ENCODE data around the gene SNX14. TPM values are rescaled to one million over a fixed set of nuclear protein-coding genes. Genes with fewer than 3 reads are reported as not detected.

SNX14 gene
- total and polyA plus RNA-seq, 2 of the 13 experiments (the other 11 are each of a cell fraction or from before 2014, with no cell fraction given), result 83.5 to 112 TPM

- TF ChIP-seq SIN3B (IDR thresholded peaks at IDR 0.05; ENCODE audit: low read length) (no peak), REPIN1 (CRISPR knock-in tag; IDR thresholded peaks at IDR 0.05; ENCODE audit: borderline replicate concordance, low read depth) (peak; percentile 45; the same call in 1 of the 2 replicates), TGIF2 (CRISPR knock-in tag; IDR thresholded peaks at IDR 0.05) (no peak), RELA (CRISPR knock-in tag; IDR thresholded peaks at IDR 0.05) (no peak), ZNF800 (CRISPR knock-in tag; IDR thresholded peaks at IDR 0.05) (peak; percentile 50), MZF1 (CRISPR knock-in tag; IDR thresholded peaks at IDR 0.05; ENCODE audit: borderline replicate concordance) (0 out of 2 replicates have a peak, but pooled peaks have one; percentile 60), POLR2G (IDR thresholded peaks at IDR 0.05; ENCODE audit: low read depth, low read length) (peak; percentile 86), KDM1A (CRISPR knock-in tag; IDR thresholded peaks at IDR 0.05) (no peak), PLRG1 (conservative IDR thresholded peaks at IDR 0.05) (no peak), ZC3H13 (CRISPR knock-in tag; IDR thresholded peaks at IDR 0.05) (peak; percentile 74), MAX (IDR thresholded peaks at IDR 0.05) (peak; percentile 71), ZNF607 (CRISPR knock-in tag; IDR thresholded peaks at IDR 0.05; ENCODE audit: borderline replicate concordance) (peak; percentile 78), PHB2 (IDR thresholded peaks at IDR 0.05; ENCODE audit: partially characterized antibody) (no peak), ZNF256 (CRISPR knock-in tag; conservative IDR thresholded peaks at IDR 0.05) (no peak; the same call in 1 of the 2 replicates), ZNF614 (CRISPR knock-in tag; IDR thresholded peaks at IDR 0.05; ENCODE audit: borderline replicate concordance) (no peak), CSRNP1 (CRISPR knock-in tag; IDR thresholded peaks at IDR 0.05) (no peak), ZFP41 (CRISPR knock-in tag; IDR thresholded peaks at IDR 0.05; ENCODE audit: borderline replicate concordance) (no peak), ZNF639 (CRISPR knock-in tag; conservative IDR thresholded peaks at IDR 0.05) (peak; percentile 68), MNT (IDR thresholded peaks at IDR 0.05) (peak; percentile 29; the same call in 1 of the 2 replicates), ZNF839 (CRISPR knock-in tag; IDR thresholded peaks at IDR 0.05; ENCODE audit: borderline replicate concordance) (peak; percentile 17; the same call in 1 of the 2 replicates), SNAPC5 (CRISPR knock-in tag; IDR thresholded peaks at IDR 0.05; ENCODE audit: borderline replicate concordance) (no peak; the same call in 1 of the 2 replicates), ESRRA (CRISPR knock-in tag; IDR thresholded peaks at IDR 0.05; ENCODE audit: low read depth) (peak; percentile 65; the same call in 1 of the 2 replicates)
Measured at GRCh38 chr6:85593438-85594196, at the start of gene SNX14 (continued).

Measured in HepG2 (cell line).